Right atrium auricular region (tissue), 2 donors: ENCODE measurements around the gene C8G. TPM values are rescaled to one million over a fixed set of nuclear protein-coding genes. Genes with fewer than 3 reads are reported as not detected.
A peak's percentile ranks its signal among the peaks of the same experiment; 100 is the strongest.

Experiments used
- DNase-seq: peaks from one replicate; pipeline ENCODE4 v3.0.0-alpha.2; 2019; ENCODE audit warnings: low spot score
- H3K27ac ChIP-seq, 2 donors: fragments of 200-600 bp; sonication (generic); 1 replicate in 1 of 2; 2 replicates in 1 of 2; pipeline ENCODE4 v1.5.1; 2016 to 2019
- H3K27me3 ChIP-seq, 2 donors: fragments of 200-600 bp; sonication (generic); one replicate each; pipeline versions ENCODE4 v1.5.1 to v1.6.0; 2017 to 2019
- H3K36me3 ChIP-seq: fragments of 200-600 bp; sonication (generic); one replicate; pipeline ENCODE4 v1.5.1; 2016
- H3K4me1 ChIP-seq, 2 donors: fragments of 200-600 bp; sonication (generic); one replicate each; pipeline versions ENCODE4 v1.5.1 to v1.6.0; 2017 to 2019
- H3K4me3 ChIP-seq, 2 donors: fragments of 200-600 bp; sonication (generic); 1 replicate in 1 of 2; 2 replicates in 1 of 2; pipeline ENCODE4 v1.5.1; 2017 to 2019; ENCODE audit warnings: mild to moderate bottlenecking in 1 of 2, moderate library complexity in 1 of 2
- H3K9me3 ChIP-seq, 2 donors: fragments of 200-600 bp; sonication (generic); one replicate each; pipeline ENCODE4 v1.5.1; 2019
- CTCF ChIP-seq, 2 donors: fragments of 200-600 bp; sonication (generic); IDR thresholded peaks; one replicate each; pipeline ENCODE4 v1.5.1; 2019; ENCODE audit warnings: antibody characterized with exemption in 2 of 2
- total RNA-seq, 2 donors: library from RNA; depleted of rRNA; stranded (reverse); fragments of >200 nt; gene quantifications; one replicate each; pipeline ENCODE4 v1.1.0, GENCODE V29; 2016

The C8G gene
- total RNA-seq, 2 donors from 2014 or later = not detected

GRCh38 chr9:136979769-136980587, 34.9 kb downstream of the C8G start:
- H3K4me3 ChIP-seq = no peak overlapping the region
- H3K4me1 ChIP-seq = peaks cover 0 to 93% of the 10 kb centered on the region in 2 donors
- DNase-seq = no peak
- H3K27ac ChIP-seq = peak overlapping the region in 1 of 2 donors; percentile 77
- no peaks in the 10 kb centered on the region for H3K9me3 ChIP-seq
- no peaks in the 10 kb centered on the region for H3K36me3 ChIP-seq
- no peak for TF ChIP-seq CTCF (IDR thresholded peaks at IDR 0.05)
- no peaks in the 10 kb centered on the region for H3K27me3 ChIP-seq

GRCh38 chr9:136980669-136981478, 35.8 kb downstream of the C8G start:
- Histone ChIP-seq H3K36me3 (no peaks in the 10 kb centered on the region), H3K27me3 (no peaks in the 10 kb centered on the region), H3K9me3 (no peaks in the 10 kb centered on the region), H3K27ac (peak overlapping the region; percentile 77 to 81), H3K4me3 (no peak overlapping the region), H3K4me1 (peaks cover 0 to 93% of the 10 kb centered on the region in 2 donors)
- DNase-seq = no peak
- TF ChIP-seq CTCF (IDR thresholded peaks at IDR 0.05) = no peak

- Histone ChIP-seq H3K27ac (peak overlapping the region; percentile 77 to 81), H3K36me3 (no peaks in the 10 kb centered on the region), H3K27me3 (no peaks in the 10 kb centered on the region), H3K4me3 (no peak overlapping the region), H3K9me3 (no peaks in the 10 kb centered on the region), H3K4me1 (peaks cover 0 to 87% of the 10 kb centered on the region in 2 donors)
- TF ChIP-seq CTCF (IDR thresholded peaks at IDR 0.05) = peak in 1 of 2 donors; percentile 11
- no peak for DNase-seq
Measured at GRCh38 chr9:136981588-136982231, 36.7 kb downstream of the C8G start.

- Histone ChIP-seq H3K36me3 (no peaks in the 10 kb centered on the region), H3K4me1 (peaks cover 0 to 80% of the 10 kb centered on the region in 2 donors), H3K27me3 (no peaks in the 10 kb centered on the region), H3K4me3 (no peak within 1 kb of the TSS), H3K9me3 (no peaks in the 10 kb centered on the region), H3K27ac (peak within 1 kb of the TSS; percentile 77 to 81)
- no peak for DNase-seq
- no peak for TF ChIP-seq CTCF (IDR thresholded peaks at IDR 0.05)
Measured at GRCh38 chr9:136982232-136983051, 37.4 kb downstream of the C8G start, which contains the start of gene LCNL1. Gene LCNL1, plus strand, starts transcription at chr9:136982993. Its CDS starts 594 bp downstream, at chr9:136983587.

- Histone ChIP-seq H3K4me1 (peaks cover 0 to 73% of the 10 kb centered on the region in 2 donors), H3K27ac (peak overlapping the region in 1 of 2 donors; percentile 77), H3K4me3 (no peak overlapping the region), H3K9me3 (no peaks in the 10 kb centered on the region), H3K36me3 (no peaks in the 10 kb centered on the region), H3K27me3 (no peaks in the 10 kb centered on the region)
- no peak for TF ChIP-seq CTCF (IDR thresholded peaks at IDR 0.05)
- DNase-seq = no peak
Measured at GRCh38 chr9:136983167-136983566, 38.1 kb downstream of the C8G start.
